Glutamatergic neuron (in vitro differentiated cells): ENCODE results near the gene FAS. TPM values are rescaled to one million over a fixed set of nuclear protein-coding genes. Genes with fewer than 3 reads are reported as not detected.

Source experiments
- DNase-seq: peaks from one replicate; pipeline ENCODE4 v3.0.0; 2022
- H3K27ac Mint-ChIP-seq: one replicate; pipeline ENCODE4 v1.8.0; 2020; ENCODE audit warnings: mild to moderate bottlenecking, mixed read lengths, inconsistent platforms; ENCODE audit not compliant: unreplicated experiment
- H3K27me3 Mint-ChIP-seq: one replicate; pipeline ENCODE4 v1.8.0; 2020; ENCODE audit warnings: mild to moderate bottlenecking, moderate library complexity, mixed read lengths, inconsistent platforms; ENCODE audit not compliant: unreplicated experiment
- H3K36me3 Mint-ChIP-seq: one replicate; pipeline ENCODE4 v1.8.0; 2020; ENCODE audit warnings: mild to moderate bottlenecking, mixed read lengths, inconsistent platforms; ENCODE audit not compliant: unreplicated experiment
- H3K4me1 Mint-ChIP-seq: one replicate; pipeline ENCODE4 v1.8.0; 2020; ENCODE audit warnings: mild to moderate bottlenecking, low read depth, mixed read lengths, inconsistent platforms; ENCODE audit not compliant: unreplicated experiment
- H3K4me3 Mint-ChIP-seq: one replicate; pipeline ENCODE4 v1.8.0; 2020; ENCODE audit warnings: mild to moderate bottlenecking, mixed read lengths, inconsistent platforms; ENCODE audit not compliant: unreplicated experiment
- H3K9me3 Mint-ChIP-seq: one replicate; pipeline ENCODE4 v1.8.0; 2020; ENCODE audit warnings: mild to moderate bottlenecking, moderate library complexity, mixed read lengths, inconsistent platforms; ENCODE audit not compliant: unreplicated experiment
- CTCF ChIP-seq: fragments of 200-600 bp; sonication (generic); IDR thresholded peaks from one replicate; pipeline ENCODE4 v1.5.0; 2021; ENCODE audit not compliant: partially characterized antibody, unreplicated experiment
- total RNA-seq: library from RNA; stranded (reverse); fragmentation: NEBNext Ultra II Directional; extraction: Animal tissue kit (Norgen Biotek cat#: 25700); gene quantifications from one replicate; pipeline ENCODE4 v1.2.1, GENCODE V29; 2021; ENCODE audit not compliant: unreplicated experiment

Gene FAS
- total RNA-seq, 1 donor from 2014 or later = 0.69 TPM

- H3K36me3 Mint-ChIP-seq = peaks cover 8% of the 10 kb centered on the region
- H3K27ac Mint-ChIP-seq = no peak overlapping the region
- DNase-seq = no peak
- H3K9me3 Mint-ChIP-seq = no peaks in the 10 kb centered on the region
- peaks cover 3% of the 10 kb centered on the region for H3K4me1 Mint-ChIP-seq
- H3K4me3 Mint-ChIP-seq = no peak overlapping the region
- no peak for TF ChIP-seq CTCF
- peaks cover 10% of the 10 kb centered on the region for H3K27me3 Mint-ChIP-seq
Measured at GRCh38 chr10:88994019-88994418, 3.4 kb downstream of the FAS start.

GRCh38 chr10:88995156-88995876 lies 4.7 kb downstream of the FAS start:
- Mint-ChIP-seq H3K27ac (no peak overlapping the region), H3K36me3 (peaks cover 8% of the 10 kb centered on the region), H3K4me3 (no peak overlapping the region), H3K27me3 (peaks cover 9% of the 10 kb centered on the region), H3K9me3 (no peaks in the 10 kb centered on the region), H3K4me1 (peaks cover 3% of the 10 kb centered on the region)
- DNase-seq = no peak
- no peak for TF ChIP-seq CTCF

GRCh38 chr10:88996927-88997326 lies 6.3 kb downstream of the FAS start:
- peaks cover under 1% of the 10 kb centered on the region for H3K36me3 Mint-ChIP-seq
- H3K9me3 Mint-ChIP-seq = no peaks in the 10 kb centered on the region
- no peak overlapping the region for H3K4me3 Mint-ChIP-seq
- H3K27ac Mint-ChIP-seq = no peak overlapping the region
- no peak for DNase-seq
- peaks cover 3% of the 10 kb centered on the region for H3K27me3 Mint-ChIP-seq
- H3K4me1 Mint-ChIP-seq = peaks cover 1% of the 10 kb centered on the region
- no peak for TF ChIP-seq CTCF

GRCh38 chr10:88999625-89000024 lies 9.0 kb downstream of the FAS start:
- Mint-ChIP-seq H3K36me3 (no peaks in the 10 kb centered on the region), H3K4me3 (no peak overlapping the region), H3K27ac (no peak overlapping the region), H3K4me1 (no peaks in the 10 kb centered on the region), H3K9me3 (no peaks in the 10 kb centered on the region), H3K27me3 (no peaks in the 10 kb centered on the region)
- TF ChIP-seq CTCF = no peak
- no peak for DNase-seq

GRCh38 chr10:89001024-89001728 lies 10.6 kb downstream of the FAS start:
- DNase-seq = no peak
- Mint-ChIP-seq H3K4me3 (no peak overlapping the region), H3K9me3 (no peaks in the 10 kb centered on the region), H3K36me3 (no peaks in the 10 kb centered on the region), H3K4me1 (no peaks in the 10 kb centered on the region), H3K27ac (no peak overlapping the region), H3K27me3 (no peaks in the 10 kb centered on the region)
- TF ChIP-seq CTCF = no peak
